H9 (cell line): ENCODE data around the gene ENPP5. TPM values are rescaled to one million over a fixed set of nuclear protein-coding genes. Genes with fewer than 3 reads are reported as not detected.
A peak's percentile ranks its signal among the peaks of the same experiment; 100 is the strongest.

Source experiments
- DNase-seq: peaks from one replicate; pipeline ENCODE4 v3.0.0-alpha.2; 2017
- H2AFZ ChIP-seq: one replicate; pipeline ENCODE4 v1.6.1; 2013; ENCODE audit warnings: mild to moderate bottlenecking, low read length, control low read depth, moderate library complexity
- H2AK5ac ChIP-seq: 2 replicates; pipeline ENCODE4 v1.6.1; 2013; ENCODE audit warnings: low read length, control low read depth, mixed read lengths; ENCODE audit not compliant: insufficient read length
- H2BK120ac ChIP-seq: one replicate; pipeline ENCODE4 v1.6.1; 2013; ENCODE audit warnings: low read depth, mild to moderate bottlenecking, low read length, control low read depth, inconsistent platforms; ENCODE audit not compliant: poor library complexity, severe bottlenecking
- H2BK12ac ChIP-seq: 2 replicates; pipeline ENCODE4 v1.6.1; 2013; ENCODE audit warnings: low read length, control low read depth, mixed read lengths, low read depth; ENCODE audit not compliant: insufficient read length
- H2BK15ac ChIP-seq: 2 replicates; pipeline ENCODE4 v1.6.1; 2013; ENCODE audit warnings: low read depth, low read length, control low read depth
- H2BK20ac ChIP-seq: one replicate; pipeline ENCODE4 v1.6.1; 2013; ENCODE audit warnings: low read depth, mild to moderate bottlenecking, low read length, control low read depth, inconsistent platforms; ENCODE audit not compliant: poor library complexity, severe bottlenecking
- H2BK5ac ChIP-seq: 2 replicates; pipeline ENCODE4 v1.6.1; 2013; ENCODE audit warnings: low read length, control low read depth, mixed read lengths; ENCODE audit not compliant: insufficient read length
- H3K14ac ChIP-seq: 2 replicates; pipeline ENCODE4 v1.6.1; 2013; ENCODE audit warnings: low read length, control low read depth; ENCODE audit not compliant: insufficient read depth
- H3K18ac ChIP-seq: 2 replicates; pipeline ENCODE4 v1.6.1; 2013; ENCODE audit warnings: low read depth, mild to moderate bottlenecking, mixed read lengths, low read length, control low read depth; ENCODE audit not compliant: insufficient read length
- H3K23ac ChIP-seq: 2 replicates; pipeline ENCODE4 v1.6.1; 2013; ENCODE audit warnings: low read length, control low read depth, mixed read lengths, low read depth; ENCODE audit not compliant: insufficient read length
- H3K23me2 ChIP-seq: 2 replicates; pipeline ENCODE4 v1.6.1; 2013; ENCODE audit warnings: low read depth, mild to moderate bottlenecking, mixed read lengths, low read length, control low read depth; ENCODE audit not compliant: insufficient read length, poor library complexity, severe bottlenecking
- H3K27ac ChIP-seq: 2 replicates; pipeline ENCODE4 v1.5.1; 2013; ENCODE audit warnings: low read length, control low read depth, mixed read lengths, low read depth; ENCODE audit not compliant: insufficient read length
- H3K27me3 ChIP-seq: 2 replicates; pipeline ENCODE4 v1.6.1; 2013; ENCODE audit warnings: low read length, control low read depth, inconsistent platforms; ENCODE audit not compliant: insufficient read depth
- H3K4ac ChIP-seq: 2 replicates; pipeline ENCODE4 v1.6.1; 2013; ENCODE audit warnings: low read depth, mild to moderate bottlenecking, control low read depth, inconsistent platforms, low read length, moderate library complexity
- H3K4me1 ChIP-seq: 2 replicates; pipeline ENCODE4 v1.6.1; 2013; ENCODE audit warnings: low read length, control low read depth, inconsistent platforms; ENCODE audit not compliant: insufficient read depth
- H3K4me2 ChIP-seq: 2 replicates; pipeline ENCODE4 v1.6.1; 2013; ENCODE audit warnings: low read length, control low read depth, mixed read lengths; ENCODE audit not compliant: insufficient read length, insufficient read depth
- H3K56ac ChIP-seq: 2 replicates; pipeline ENCODE4 v1.6.1; 2013; ENCODE audit warnings: low read depth, mild to moderate bottlenecking, mixed read lengths, low read length, control low read depth; ENCODE audit not compliant: insufficient read length
- H3K79me1 ChIP-seq: 2 replicates; pipeline ENCODE4 v1.6.1; 2013; ENCODE audit warnings: low read depth, mild to moderate bottlenecking, moderate library complexity, low read length, control low read depth, inconsistent platforms; ENCODE audit not compliant: insufficient read depth, poor library complexity, severe bottlenecking
- H3K79me2 ChIP-seq: 2 replicates; pipeline ENCODE4 v1.6.1; 2013; ENCODE audit warnings: low read length, control low read depth, inconsistent platforms; ENCODE audit not compliant: insufficient read depth
- H3K9ac ChIP-seq: 2 replicates; pipeline ENCODE4 v1.6.1; 2013; ENCODE audit warnings: low read length, control low read depth, mixed read lengths; ENCODE audit not compliant: insufficient read length; ENCODE audit errors: extremely low read depth
- H3K9me3 ChIP-seq: one replicate; pipeline ENCODE4 v1.6.1; 2013; ENCODE audit warnings: low read depth, low read length, inconsistent platforms; ENCODE audit not compliant: control insufficient read depth
- H3T11ph ChIP-seq: one replicate; pipeline ENCODE4 v1.6.1; 2013; ENCODE audit warnings: mild to moderate bottlenecking, low read length, control low read depth, inconsistent platforms
- H4K20me1 ChIP-seq: one replicate; pipeline ENCODE4 v1.6.1; 2013; ENCODE audit not compliant: control insufficient read depth, insufficient read length, insufficient read depth
- H4K5ac ChIP-seq: 2 replicates; pipeline ENCODE4 v1.6.1; 2013; ENCODE audit warnings: low read depth, mild to moderate bottlenecking, mixed read lengths, low read length, control low read depth; ENCODE audit not compliant: insufficient read length
- H4K8ac ChIP-seq: replicated peaks from 2 replicates; pipeline ENCODE4 v1.6.1; 2013; ENCODE audit warnings: low read length, control low read depth, mixed read lengths, low read depth; ENCODE audit not compliant: insufficient read length
- H4K91ac ChIP-seq: 2 replicates; pipeline ENCODE4 v1.6.1; 2013; ENCODE audit warnings: low read depth, mild to moderate bottlenecking, moderate library complexity, mixed read lengths, low read length, control low read depth; ENCODE audit not compliant: insufficient read length
- H3K27ac Mint-ChIP-seq, 3 experiments: 2 replicates in 2 of 3; 3 replicates in 1 of 3; pipeline ENCODE4 v1.8.0; 2020 to 2021; ENCODE audit warnings: mixed read lengths in 3 of 3, mild to moderate bottlenecking in 1 of 3, moderate library complexity in 1 of 3
- H3K27me3 Mint-ChIP-seq: 2 replicates; pipeline ENCODE4 v1.8.0; 2021; ENCODE audit warnings: low read depth, mild to moderate bottlenecking, moderate library complexity, mixed read lengths
- H3K36me3 Mint-ChIP-seq, 3 experiments: 2 replicates in 2 of 3; 3 replicates in 1 of 3; pipeline ENCODE4 v1.8.0; 2020 to 2021; ENCODE audit warnings: low read depth in 3 of 3, mixed read lengths in 3 of 3; ENCODE audit not compliant: insufficient read depth in 1 of 3
- H3K4me1 Mint-ChIP-seq, 2 experiments: 2 replicates each; pipeline ENCODE4 v1.8.0; 2020; ENCODE audit warnings: mixed read lengths in 2 of 2
- H3K4me3 Mint-ChIP-seq, 2 experiments: 2 replicates in 1 of 2; 3 replicates in 1 of 2; pipeline ENCODE4 v1.8.0; 2020 to 2021; ENCODE audit warnings: mild to moderate bottlenecking in 2 of 2, mixed read lengths in 2 of 2, moderate library complexity in 1 of 2
- H3K9me3 Mint-ChIP-seq, 2 experiments: 2 replicates in 1 of 2; 3 replicates in 1 of 2; pipeline ENCODE4 v1.8.0; 2020; ENCODE audit warnings: mild to moderate bottlenecking in 2 of 2, mixed read lengths in 2 of 2, moderate library complexity in 1 of 2
- CTCF ChIP-seq: fragments of 200-600 bp; sonication (generic); conservative IDR thresholded peaks from 3 replicates; pipeline ENCODE4 v1.8.0; 2021; ENCODE audit warnings: antibody characterized with exemption, mild to moderate bottlenecking
- WGBS: extraction: QIAGEN DNeasy Blood & Tissue Kit; methylation state at CpG from one replicate; pipeline ENCODE4 v1.1.7; 2013; ENCODE audit warnings: missing lambda C conversion rate, low lambda C conversion rate, mixed read lengths; ENCODE audit not compliant: insufficient read length; ENCODE audit errors: extremely low coverage; 5-methylcytosine and 5-hydroxymethylcytosine counted together
- total RNA-seq: library from RNA; stranded (reverse); gene quantifications from 2 replicates; pipeline ENCODE4 v1.2.1, GENCODE V29; 2021

The ENPP5 gene
- total RNA-seq, 1 experiment from 2014 or later: 4.6 TPM

GRCh38 chr6:46190889-46191288 lies 20.1 kb upstream of the ENPP5 start:
- no peaks in the 10 kb centered on the region for H4K20me1 ChIP-seq
- no peak overlapping the region for H3K4ac ChIP-seq
- no peaks in the 10 kb centered on the region for H3K36me3 Mint-ChIP-seq
- no peak overlapping the region for H3T11ph ChIP-seq
- no peak overlapping the region for H2BK12ac ChIP-seq
- peak overlapping the region; percentile 51 for H3K18ac ChIP-seq
- no peak overlapping the region for H3K4me3 Mint-ChIP-seq
- no peak overlapping the region for H2BK20ac ChIP-seq
- peaks cover 0 to 3% of the 10 kb centered on the region in 2 experiments; a peak in 2 of 5 replicates for H3K9me3 Mint-ChIP-seq
- H3K56ac ChIP-seq: no peak overlapping the region
- H4K91ac ChIP-seq: no peak overlapping the region
- no peak overlapping the region for H2AFZ ChIP-seq
- H3K9ac ChIP-seq: no peak overlapping the region
- no peak overlapping the region for H2BK120ac ChIP-seq
- H2BK5ac ChIP-seq: no peak overlapping the region
- H3K4me2 ChIP-seq: no peak overlapping the region
- no peaks in the 10 kb centered on the region; the same call in none of the 2 replicates for H3K27me3 Mint-ChIP-seq
- H3K27ac ChIP-seq: no peak overlapping the region
- H4K8ac ChIP-seq: no peak overlapping the region
- H3K23me2 ChIP-seq: no peaks in the 10 kb centered on the region
- no peak overlapping the region for H2BK15ac ChIP-seq
- DNase-seq: no peak
- H3K27ac Mint-ChIP-seq: no peak overlapping the region
- no peaks in the 10 kb centered on the region for H3K9me3 ChIP-seq
- H3K23ac ChIP-seq: no peak overlapping the region
- no peaks in the 10 kb centered on the region for H3K4me1 ChIP-seq
- no peaks in the 10 kb centered on the region for H3K79me1 ChIP-seq
- WGBS: no CpG with 5 or more reads among the region's 4 CpGs
- no peak for TF ChIP-seq CTCF
- no peak overlapping the region for H4K5ac ChIP-seq
- H3K14ac ChIP-seq: no peak overlapping the region
- no peaks in the 10 kb centered on the region for H3K4me1 Mint-ChIP-seq
- no peaks in the 10 kb centered on the region for H3K27me3 ChIP-seq
- no peaks in the 10 kb centered on the region for H3K79me2 ChIP-seq
- H2AK5ac ChIP-seq: no peak overlapping the region
